Middle frontal gyrus (tissue), 1 donor: Measurements from ENCODE around the gene ASIC4.

ENCODE experiments used
- DNase-seq: peaks from one replicate; pipeline ENCODE4 v3.0.0-alpha.2; 2015; ENCODE audit warnings: low spot score; ENCODE audit errors: extremely low spot score

The ASIC4 gene, protein sequence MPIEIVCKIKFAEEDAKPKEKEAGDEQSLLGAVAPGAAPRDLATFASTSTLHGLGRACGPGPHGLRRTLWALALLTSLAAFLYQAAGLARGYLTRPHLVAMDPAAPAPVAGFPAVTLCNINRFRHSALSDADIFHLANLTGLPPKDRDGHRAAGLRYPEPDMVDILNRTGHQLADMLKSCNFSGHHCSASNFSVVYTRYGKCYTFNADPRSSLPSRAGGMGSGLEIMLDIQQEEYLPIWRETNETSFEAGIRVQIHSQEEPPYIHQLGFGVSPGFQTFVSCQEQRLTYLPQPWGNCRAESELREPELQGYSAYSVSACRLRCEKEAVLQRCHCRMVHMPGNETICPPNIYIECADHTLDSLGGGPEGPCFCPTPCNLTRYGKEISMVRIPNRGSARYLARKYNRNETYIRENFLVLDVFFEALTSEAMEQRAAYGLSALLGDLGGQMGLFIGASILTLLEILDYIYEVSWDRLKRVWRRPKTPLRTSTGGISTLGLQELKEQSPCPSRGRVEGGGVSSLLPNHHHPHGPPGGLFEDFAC

DNA sequence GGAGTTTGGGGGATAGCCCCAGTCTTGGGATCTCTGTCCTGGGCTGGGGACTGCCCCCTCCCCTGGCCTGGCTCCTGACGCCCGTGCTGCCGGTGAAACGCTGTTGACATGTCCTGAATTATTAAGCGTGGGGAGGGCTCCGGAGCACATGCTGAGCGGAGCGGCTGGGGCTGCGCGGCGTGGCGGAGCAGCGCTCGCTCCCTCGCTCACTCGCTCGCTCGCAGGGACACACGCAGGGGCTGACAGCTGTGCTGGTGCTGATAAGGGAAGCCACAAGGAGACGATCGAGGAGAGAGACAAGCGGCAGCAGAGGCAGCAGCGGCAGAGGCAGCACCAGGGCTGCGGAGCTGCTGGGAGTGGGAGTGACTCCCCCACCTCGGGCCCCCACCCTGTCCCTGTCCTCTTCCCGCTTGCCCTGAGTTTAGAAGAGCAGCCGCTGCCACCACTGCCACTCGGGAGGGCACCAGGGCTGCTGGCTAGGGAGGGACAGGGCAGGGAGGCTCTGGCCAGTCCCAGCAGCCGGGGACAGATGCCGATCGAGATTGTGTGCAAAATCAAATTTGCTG is at the start of gene ASIC4:
Gene ASIC4, plus strand, starts transcription at position 287 of the 566 bp plus-strand sequence. Its CDS starts 243 bp downstream, at position 530.
- no peak for DNase-seq

DNA sequence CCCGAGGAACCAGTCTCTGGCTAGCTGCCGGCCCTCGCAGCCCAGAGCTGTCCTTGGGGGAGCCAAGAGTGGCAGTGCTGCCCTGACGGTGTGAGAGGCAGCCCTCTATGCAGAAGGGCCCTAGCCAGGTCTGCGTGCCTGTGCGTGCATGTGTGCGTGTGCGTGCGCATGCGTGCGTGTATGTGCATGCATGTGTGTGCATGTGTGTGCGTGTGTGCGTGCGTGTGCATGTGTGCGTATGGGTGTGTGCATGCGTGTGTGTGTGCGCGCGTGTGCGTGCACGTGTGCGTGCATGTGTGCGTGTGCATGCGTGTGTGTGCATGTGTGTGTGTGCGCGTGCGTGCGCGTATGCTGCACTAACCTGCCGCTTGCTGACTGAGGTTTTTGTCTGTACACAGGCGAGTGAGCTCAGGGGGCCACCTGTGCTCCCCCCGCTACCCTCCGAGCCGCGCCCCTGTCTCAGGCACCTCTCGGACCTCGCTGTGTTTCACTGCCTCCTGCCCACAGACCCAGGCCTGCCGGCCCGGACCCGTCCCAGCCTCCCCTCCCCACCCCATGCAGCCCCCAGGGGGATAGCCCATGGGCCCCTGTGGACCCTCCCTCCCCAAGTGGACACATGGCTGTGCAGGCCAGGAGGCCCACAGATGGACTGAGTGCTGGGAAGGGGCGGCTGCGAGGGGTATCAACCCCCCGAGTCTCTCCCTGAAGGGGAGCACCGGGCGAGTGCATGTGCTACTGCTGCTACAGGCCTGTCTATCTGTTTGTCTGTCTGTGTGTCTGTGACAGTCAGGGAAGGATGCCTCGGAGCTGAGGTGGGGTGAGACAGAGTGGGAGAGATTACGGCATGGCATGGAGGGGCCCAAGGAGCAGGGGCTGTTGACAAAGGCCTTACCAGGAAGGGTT is 48.4 kb upstream of the ASIC4 start:
- no peak for DNase-seq

DNA sequence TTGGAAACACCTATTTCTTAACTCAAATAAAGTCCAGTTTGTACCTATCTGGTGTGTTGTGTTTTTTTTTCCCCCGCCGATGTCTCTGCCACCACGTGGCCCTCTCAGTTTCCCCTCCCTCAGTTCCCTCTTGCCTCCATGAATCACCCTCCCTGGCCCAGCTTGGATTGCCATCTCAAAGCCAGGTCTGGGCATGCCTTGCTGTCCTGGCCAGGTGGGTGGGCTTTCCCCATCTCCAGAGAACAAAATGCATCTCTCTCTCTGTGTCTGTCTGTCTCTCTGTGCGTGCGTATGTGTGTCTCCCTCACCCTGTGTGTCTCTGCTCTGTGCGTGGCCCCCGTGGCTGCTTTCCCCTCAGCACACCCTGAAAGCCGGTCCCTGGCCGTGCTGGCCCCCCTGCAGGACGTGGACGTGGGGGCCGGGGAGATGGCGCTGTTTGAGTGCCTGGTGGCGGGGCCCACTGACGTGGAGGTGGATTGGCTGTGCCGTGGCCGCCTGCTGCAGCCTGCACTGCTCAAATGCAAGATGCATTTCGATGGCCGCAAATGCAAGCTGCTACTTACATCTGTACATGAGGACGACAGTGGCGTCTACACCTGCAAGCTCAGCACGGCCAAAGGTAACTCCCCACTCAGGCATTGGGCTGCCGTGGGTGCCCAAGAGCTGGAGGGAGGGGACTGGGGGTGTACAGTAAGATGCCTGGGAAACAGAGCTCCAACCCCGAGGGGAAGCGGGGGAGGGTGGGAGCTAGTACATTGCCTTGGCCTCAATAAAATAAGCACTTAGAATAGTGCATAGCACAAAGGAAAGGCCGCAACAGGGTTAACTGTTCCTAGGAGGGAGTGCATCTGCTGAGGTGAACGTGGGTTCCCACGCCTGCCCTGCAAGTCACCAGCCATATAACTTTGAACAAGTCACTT is 47.2 kb upstream of the ASIC4 start:
- no peak for DNase-seq

DNA sequence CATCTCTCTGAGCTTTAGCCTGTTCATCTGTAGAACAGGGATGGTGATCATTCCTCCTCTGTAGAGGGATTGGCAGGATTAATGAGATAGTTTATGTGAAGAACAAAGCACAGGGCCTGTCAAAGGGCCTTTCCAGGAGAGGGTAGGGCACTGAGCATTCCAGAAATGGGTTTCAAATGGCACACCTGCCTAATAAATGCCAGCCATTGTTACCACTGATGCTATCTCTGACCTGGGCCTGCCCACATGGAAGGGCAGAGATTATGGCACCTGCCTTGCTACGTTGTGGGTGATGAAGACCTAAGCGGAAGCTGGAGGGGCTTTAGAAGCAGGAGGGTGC is 46.6 kb upstream of the ASIC4 start:
- no peak for DNase-seq

DNA sequence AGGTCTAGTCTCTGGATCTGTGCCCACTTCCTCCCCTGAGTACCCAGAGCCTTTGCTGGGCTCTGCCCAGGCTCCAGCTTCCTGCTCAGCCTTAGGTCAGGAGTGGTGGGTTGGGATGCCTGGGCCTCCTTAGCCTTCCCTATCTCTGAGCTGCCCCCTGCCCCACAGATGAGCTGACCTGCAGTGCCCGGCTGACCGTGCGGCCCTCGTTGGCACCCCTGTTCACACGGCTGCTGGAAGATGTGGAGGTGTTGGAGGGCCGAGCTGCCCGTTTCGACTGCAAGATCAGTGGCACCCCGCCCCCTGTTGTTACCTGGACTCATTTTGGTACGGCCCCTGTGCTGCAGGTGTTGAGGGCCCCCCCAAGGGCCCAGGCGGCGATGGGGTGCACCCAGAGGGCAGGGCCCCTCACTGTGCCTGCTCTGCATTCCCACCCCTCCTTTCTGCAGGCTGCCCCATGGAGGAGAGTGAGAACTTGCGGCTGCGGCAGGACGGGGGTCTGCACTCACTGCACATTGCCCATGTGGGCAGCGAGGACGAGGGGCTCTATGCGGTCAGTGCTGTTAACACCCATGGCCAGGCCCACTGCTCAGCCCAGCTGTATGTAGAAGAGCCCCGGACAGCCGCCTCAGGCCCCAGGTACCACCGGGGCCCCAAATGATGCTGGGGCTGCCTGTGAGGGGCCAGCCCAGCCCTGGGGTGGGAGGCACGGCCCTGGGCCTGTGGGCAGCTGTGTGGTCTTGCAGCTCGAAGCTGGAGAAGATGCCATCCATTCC is 45.7 kb upstream of the ASIC4 start:
- DNase-seq, result no peak

DNA sequence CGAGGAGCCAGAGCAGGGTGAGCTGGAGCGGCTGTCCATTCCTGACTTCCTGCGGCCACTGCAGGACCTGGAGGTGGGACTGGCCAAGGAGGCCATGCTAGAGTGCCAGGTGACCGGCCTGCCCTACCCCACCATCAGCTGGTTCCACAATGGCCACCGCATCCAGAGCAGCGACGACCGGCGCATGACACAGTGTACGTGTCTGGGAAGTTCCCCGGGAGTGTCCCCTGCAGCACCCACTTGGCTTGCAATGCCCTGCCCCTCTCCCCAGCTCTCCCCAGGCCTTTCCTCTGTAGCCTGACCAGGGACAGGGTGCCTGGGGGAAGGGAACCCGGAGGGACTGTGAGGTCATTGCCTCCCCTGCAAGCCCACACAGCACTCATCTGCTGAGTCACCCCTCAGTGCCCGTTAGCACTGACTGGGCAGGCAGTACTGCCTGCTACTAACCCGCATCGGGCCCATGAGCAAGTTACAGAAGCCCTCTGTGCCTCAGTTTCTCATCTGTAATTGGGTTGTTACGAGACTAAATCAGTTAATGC is 45.0 kb upstream of the ASIC4 start:
- no peak for DNase-seq

DNA sequence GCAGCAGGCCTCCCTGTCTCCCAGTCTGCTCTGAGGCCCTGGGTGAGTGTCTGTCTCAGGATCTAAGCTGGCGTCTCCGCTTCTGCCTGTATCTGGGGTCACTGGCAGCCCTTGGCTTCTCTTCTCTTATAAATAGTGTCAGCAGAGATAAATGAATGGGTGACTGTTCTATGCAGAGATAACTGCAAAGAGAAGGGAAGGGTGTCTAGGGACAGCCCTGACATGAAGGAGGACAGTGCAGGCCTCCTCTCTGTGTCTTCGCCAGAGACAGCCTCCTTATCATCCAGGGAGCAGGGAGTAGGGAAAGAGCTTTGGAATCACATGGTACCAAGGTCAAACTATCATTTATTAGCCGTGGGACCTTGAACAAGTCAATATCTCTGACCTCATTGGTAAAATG is 43.9 kb upstream of the ASIC4 start:
- no peak for DNase-seq

DNA sequence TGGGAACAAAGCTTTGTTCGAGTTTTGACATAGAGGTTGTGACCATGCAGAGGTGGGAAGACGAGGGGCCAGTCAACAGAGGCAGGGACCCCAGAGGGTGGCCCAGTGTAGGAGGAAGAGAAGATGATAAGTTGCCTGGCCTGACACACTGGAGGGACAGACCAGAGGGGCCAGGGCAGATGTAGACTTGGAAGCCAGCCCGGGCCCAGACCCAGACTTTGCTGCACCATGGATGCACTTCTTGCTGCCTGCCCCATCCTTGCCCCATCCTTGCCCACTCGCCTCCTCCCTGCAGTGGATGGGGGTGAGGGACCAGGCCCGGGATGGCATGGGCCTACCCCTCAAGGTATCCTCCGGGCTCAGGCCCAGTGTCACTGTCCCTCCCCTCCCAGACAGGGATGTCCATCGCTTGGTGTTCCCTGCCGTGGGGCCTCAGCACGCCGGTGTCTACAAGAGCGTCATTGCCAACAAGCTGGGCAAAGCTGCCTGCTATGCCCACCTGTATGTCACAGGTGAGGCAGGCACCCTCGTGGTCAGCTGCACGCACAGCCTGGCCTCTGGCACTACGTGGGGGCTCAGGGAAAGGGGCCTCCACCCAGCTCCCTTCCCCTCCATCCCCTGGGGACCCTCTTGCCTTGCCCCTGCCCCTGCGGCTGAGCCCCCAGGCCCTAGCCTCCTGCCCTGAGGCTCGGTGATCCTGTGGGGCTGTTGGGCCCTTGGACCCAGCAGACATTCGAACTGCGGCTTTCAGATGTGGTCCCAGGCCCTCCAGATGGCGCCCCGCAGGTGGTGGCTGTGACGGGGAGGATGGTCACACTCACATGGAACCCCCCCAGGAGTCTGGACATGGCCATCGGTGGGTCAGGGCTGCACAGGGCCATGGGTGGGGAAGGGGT is 42.6 kb upstream of the ASIC4 start:
- DNase-seq, result no peak

DNA sequence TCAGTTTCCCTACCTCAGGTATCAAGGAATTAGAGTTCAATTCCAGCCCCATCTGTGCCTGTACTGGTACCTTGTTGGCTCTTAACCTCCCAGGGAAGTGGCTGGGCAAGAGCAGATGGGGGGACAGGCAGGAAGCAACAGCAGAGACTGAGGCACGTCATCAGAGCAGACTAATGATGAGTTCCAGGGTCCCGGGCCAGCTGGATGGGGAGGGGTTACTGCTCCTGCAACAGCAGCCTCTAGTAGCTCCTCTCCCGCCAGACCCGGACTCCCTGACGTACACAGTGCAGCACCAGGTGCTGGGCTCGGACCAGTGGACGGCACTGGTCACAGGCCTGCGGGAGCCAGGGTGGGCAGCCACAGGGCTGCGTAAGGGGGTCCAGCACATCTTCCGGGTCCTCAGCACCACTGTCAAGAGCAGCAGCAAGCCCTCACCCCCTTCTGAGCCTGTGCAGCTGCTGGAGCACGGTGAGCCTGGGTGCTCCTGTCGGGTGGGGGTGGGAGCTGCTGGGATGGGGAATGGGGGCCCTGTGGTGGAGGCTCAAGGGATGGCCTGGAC is 41.6 kb upstream of the ASIC4 start:
- DNase-seq, result no peak

DNA sequence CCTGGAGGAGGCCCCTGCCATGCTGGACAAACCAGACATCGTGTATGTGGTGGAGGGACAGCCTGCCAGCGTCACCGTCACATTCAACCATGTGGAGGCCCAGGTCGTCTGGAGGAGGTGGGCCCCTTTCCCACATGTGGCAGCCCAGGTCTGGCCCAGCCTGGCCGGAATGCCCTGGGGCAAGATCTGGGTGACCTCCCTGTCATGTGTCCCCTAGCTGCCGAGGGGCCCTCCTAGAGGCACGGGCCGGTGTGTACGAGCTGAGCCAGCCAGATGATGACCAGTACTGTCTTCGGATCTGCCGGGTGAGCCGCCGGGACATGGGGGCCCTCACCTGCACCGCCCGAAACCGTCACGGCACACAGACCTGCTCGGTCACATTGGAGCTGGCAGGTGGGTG is 40.8 kb upstream of the ASIC4 start:
- DNase-seq, result no peak

DNA sequence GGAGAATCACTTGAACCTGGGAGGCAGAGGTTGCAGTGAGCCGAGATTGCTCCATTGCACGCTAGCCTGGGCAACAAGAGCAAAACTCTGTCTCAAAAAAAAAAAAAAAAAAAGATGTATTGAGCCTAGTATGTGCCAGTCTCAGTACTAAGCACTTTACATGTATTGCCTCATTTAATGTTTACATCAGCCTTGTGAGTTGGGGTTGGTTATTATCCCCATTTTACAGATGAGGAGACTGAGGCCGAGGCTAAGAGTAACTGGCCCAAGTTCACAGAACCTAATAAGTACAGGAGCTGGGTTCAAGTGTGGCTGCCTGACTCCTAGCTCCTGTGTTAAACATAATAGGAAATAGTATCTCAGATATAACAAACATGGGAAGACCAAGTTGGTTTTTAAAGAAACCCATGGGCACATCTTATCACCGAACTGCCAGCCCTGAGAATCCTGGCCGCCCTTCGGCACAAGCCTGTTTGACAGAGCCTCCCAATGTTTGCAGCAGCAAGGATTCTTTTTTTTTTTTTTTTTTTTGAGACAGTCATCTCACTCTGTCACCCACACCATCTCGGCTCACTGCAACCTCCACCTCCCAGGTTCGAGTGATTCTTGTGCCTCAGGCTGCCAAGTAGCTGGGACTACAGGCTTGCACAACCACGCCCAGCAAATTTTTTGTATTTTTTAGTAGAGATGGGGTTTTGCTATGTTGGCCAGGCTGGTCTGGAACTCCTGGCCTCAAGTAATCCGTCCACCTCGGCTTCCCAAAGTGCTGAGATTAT is 39.8 kb upstream of the ASIC4 start:
- DNase-seq, result no peak

DNA sequence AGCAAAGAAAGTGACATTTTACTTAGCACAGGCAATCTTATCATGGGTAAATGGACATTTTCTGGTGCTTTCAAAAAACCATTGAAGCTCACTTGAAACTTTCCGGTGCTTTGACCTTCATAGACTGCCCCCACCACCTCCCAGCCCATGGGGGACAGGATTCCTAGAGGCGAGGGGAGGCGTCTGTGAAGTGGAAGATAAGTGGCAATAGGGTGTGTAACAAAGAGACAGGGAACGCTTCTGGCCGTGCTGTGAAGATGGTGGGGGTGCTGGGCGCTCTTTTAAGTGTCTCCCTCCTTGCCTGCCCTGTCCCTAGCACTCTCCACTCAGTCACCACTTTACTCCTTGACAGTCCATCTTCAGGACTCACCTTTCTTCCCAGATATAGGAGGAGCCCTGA is 39.0 kb upstream of the ASIC4 start:
- DNase-seq, result no peak

DNA sequence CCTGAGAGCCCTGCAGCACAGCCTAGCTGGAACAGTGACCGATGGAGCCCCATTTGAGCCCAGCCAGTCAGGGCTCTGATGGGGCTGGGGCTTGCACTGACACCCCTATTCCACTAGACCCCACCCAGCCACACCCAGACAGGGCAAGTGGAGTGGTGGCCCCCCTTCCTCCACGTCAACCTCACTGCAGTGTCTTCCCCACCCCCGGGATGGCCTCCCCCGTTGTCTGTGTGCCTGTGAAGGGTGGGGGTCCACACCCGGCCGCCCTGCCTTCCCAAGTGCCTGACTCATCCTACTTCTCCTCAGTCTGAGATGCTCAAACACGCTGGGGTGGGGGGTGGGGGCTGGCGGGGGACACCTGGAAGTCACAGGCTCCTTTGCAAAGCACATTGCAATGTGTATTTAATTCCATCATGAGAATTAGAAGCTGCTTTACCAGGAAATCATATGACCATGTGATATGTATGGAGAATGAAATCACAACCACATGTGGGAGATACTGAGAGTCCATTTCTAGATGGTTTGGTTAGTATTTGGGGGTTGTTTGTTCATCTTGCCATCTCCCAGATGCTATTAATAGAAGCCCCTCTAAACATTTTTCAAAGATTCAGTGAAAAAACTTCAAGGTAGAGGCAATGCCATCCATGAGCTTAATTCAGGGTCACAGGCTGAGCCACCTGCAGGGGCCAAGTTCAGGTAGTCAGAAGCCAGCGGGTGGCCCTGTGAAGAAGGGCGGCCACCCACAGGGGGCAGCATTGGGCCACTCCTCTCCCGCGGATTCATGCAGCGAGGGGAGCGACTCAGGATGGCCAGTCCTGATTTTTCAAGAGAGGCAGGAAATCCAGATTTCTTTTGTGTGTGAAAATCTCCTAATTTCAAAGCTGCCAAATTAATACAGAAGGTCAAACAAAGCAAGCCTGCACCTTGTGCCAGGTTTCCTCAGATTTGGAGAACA is 38.3 kb upstream of the ASIC4 start:
- DNase-seq, result no peak

DNA sequence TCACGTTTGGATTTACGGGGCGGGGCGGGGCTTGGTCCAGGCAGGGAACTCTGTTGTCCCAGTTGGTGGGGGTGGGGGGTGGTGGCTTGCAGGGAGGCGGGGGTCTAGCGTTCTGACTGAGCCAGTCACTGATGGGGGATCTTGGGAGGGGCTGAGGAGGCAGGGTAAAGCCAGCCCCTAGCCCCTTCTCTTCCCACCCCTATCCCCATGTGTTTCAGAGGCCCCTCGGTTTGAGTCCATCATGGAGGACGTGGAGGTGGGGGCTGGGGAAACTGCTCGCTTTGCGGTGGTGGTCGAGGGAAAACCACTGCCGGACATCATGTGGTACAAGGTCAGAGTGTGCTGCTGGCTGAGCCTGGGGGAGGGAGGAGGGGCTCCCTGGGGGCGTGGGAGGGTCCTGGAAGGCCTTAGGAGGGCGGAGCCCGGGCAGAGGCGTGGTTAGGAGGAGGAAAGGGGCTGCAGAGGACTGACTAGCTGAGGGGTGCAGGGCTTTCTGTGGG is 37.6 kb upstream of the ASIC4 start:
- DNase-seq, result no peak

DNA sequence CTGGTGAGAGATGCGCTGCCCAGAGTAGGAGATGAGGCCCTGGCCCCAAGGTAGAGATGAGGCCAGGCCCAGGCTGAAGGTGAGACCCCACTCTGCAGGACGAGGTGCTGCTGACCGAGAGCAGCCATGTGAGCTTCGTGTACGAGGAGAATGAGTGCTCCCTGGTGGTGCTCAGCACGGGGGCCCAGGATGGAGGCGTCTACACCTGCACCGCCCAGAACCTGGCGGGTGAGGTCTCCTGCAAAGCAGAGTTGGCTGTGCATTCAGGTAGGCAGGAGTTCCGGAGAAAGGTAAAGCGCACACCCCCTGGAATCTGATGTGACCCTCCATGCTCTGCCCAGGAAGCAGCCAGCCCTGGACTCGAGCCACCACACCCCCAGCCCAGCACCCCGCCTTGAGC is 37.1 kb upstream of the ASIC4 start:
- DNase-seq, result no peak

DNA sequence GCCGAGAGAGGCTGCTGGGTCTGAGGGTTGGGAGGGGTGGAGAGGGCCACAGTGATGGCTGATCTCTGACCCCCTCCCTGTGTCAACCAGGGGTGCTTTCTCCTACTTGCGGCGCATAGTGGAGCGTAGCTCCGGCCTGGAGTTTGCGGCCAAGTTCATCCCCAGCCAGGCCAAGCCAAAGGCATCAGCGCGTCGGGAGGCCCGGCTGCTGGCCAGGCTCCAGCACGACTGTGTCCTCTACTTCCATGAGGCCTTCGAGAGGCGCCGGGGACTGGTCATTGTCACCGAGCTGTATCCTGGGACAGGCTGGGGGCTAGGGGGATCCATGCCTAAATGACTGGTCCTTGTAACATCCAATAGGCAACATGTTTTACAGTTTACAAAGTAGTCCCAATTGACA is 36.5 kb upstream of the ASIC4 start:
- DNase-seq, result no peak
